Astrocyte of the spinal cord (primary cell): ENCODE data around the gene CTNNA2.

ENCODE experiments used
- DNase-seq: peaks from one replicate; pipeline ENCODE4 v3.0.0; 2011; ENCODE audit warnings: low read depth, low spot score
- H3K4me3 ChIP-seq: 2 replicates; pipeline ENCODE4 v1.5.1; 2011; ENCODE audit warnings: low read depth, mild to moderate bottlenecking, low read length, moderate library complexity
- CTCF ChIP-seq: IDR thresholded peaks from 2 replicates; pipeline ENCODE4 v1.5.1; 2012; ENCODE audit warnings: low read depth, mild to moderate bottlenecking, low read length, inconsistent platforms
- in situ Hi-C: cut with HindIII; loops from 2 replicates; pipeline ENCODE4 v1.10.0; 2017; ENCODE audit warnings: low sequenced_read_pairs

The CTNNA2 gene

GRCh38 chr2:79717364-79718007 is 204.6 kb downstream of the CTNNA2 start:
- in situ Hi-C loops: no loop called here
- DNase-seq: peak; percentile 95
- TF ChIP-seq CTCF: no peak
- no peak overlapping the region for H3K4me3 ChIP-seq

- in situ Hi-C loops: no loop called here
These were observed 208.2 kb downstream of the CTNNA2 start for GRCh38 chr2:79721061-79721460.

GRCh38 chr2:79721966-79722365 is 209.1 kb downstream of the CTNNA2 start:
- DNase-seq: peak; percentile 37
- in situ Hi-C loops: no loop called here
- no peak overlapping the region for H3K4me3 ChIP-seq
- TF ChIP-seq CTCF: no peak

More at GRCh38 chr2:79721061-79721460, 208.2 kb downstream of the CTNNA2 start:
- DNase-seq: no peak
- no peak for TF ChIP-seq CTCF
- no peak overlapping the region for H3K4me3 ChIP-seq

- in situ Hi-C loops: no loop called here
- no peak overlapping the region for H3K4me3 ChIP-seq
- DNase-seq: peak; percentile 98
- no peak for TF ChIP-seq CTCF
These were observed 211.0 kb downstream of the CTNNA2 start for GRCh38 chr2:79723830-79724229.

GRCh38 chr2:79729532-79729931 is 216.7 kb downstream of the CTNNA2 start:
- no peak for DNase-seq
- TF ChIP-seq CTCF: no peak
- in situ Hi-C loops: no loop called here
- no peak overlapping the region for H3K4me3 ChIP-seq

GRCh38 chr2:79734518-79734917 is 221.7 kb downstream of the CTNNA2 start:
- H3K4me3 ChIP-seq: no peak overlapping the region
- no peak for DNase-seq
- TF ChIP-seq CTCF: no peak
- in situ Hi-C loops: no loop called here
